Measurements from ENCODE around the gene CD4. TPM values are rescaled to one million over a fixed set of nuclear protein-coding genes. Genes with fewer than 3 reads are reported as not detected.

Gene CD4
- total RNA-seq, 1 experiment from 2014 or later: not detected

DNA sequence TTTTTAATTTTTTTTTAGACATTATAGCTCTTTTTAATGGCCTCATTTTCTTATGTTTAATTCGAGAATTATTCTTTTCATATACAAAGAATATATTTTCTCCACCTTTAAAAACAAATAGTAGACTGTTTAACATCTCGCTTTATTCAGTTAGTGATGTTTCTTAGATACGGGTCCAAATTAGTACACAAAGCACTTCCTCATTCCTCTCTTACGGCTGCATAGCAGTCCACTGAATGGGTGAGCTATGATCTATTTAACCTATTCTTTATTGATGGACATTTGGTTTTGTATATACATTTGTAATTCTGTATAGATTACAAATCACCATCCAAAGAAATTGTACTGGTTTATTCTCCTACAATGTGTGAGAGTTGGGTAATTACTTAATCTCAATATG lies 24.0 kb downstream of the CD4 start:
- no TSS peak for BruUV-seq (replicated peaks)
- no peaks in the 10 kb centered on the region for H3K4me1 Mint-ChIP-seq (ENCODE audit: insufficient read depth, unreplicated experiment)

DNA sequence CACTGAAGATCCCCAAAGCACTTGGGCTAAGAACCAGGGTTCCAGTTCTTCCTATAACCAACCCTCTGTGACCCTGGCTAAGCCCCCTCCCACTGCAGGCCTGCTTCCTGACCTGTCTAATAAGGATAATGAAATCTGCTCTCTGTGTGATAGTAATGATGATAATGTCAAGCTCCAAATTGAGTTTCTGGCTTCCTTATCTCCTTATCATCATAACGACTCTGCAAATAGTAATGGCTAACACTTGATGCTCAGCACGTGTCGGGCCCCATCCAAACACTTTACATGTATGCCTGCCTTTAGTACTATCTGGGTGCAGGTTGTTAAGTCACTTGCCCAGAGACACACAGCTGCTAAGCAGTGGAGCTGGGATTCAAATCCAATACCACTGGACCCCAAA lies 27.3 kb downstream of the CD4 start:
- Mint-ChIP-seq H3K27me3 (ENCODE audit: insufficient read depth, unreplicated experiment) (peaks cover 39% of the 10 kb centered on the region), H3K27ac (ENCODE audit: low read depth, unreplicated experiment) (no peak overlapping the region), H3K4me3 (ENCODE audit: unreplicated experiment) (no peak overlapping the region), H3K9me3 (ENCODE audit: unreplicated experiment) (no peaks in the 10 kb centered on the region), H3K36me3 (ENCODE audit: insufficient read depth, unreplicated experiment) (no peaks in the 10 kb centered on the region), H3K4me1 (ENCODE audit: insufficient read depth, unreplicated experiment) (no peaks in the 10 kb centered on the region)
- intact Hi-C loops (cut with micrococcal nuclease): no loop called here
- TF ChIP-seq, protein P1, sequence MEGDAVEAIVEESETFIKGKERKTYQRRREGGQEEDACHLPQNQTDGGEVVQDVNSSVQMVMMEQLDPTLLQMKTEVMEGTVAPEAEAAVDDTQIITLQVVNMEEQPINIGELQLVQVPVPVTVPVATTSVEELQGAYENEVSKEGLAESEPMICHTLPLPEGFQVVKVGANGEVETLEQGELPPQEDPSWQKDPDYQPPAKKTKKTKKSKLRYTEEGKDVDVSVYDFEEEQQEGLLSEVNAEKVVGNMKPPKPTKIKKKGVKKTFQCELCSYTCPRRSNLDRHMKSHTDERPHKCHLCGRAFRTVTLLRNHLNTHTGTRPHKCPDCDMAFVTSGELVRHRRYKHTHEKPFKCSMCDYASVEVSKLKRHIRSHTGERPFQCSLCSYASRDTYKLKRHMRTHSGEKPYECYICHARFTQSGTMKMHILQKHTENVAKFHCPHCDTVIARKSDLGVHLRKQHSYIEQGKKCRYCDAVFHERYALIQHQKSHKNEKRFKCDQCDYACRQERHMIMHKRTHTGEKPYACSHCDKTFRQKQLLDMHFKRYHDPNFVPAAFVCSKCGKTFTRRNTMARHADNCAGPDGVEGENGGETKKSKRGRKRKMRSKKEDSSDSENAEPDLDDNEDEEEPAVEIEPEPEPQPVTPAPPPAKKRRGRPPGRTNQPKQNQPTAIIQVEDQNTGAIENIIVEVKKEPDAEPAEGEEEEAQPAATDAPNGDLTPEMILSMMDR (IDR thresholded peaks at IDR 0.05; ENCODE audit: unreplicated experiment): no peak
- no peak for DNase-seq (ENCODE audit: unreplicated experiment)
- POLR2A ChIA-PET: interaction anchor here (0.6 kb wide), 1 partner anchor 249 kb away, joined by 3 read pairs; the partner anchor contains the start of gene NOP2
- CTCF ChIA-PET: interaction anchor here (1.6 to 1.7 kb wide), 2 partner anchors 9 to 63 kb away, joined by 7 to 8 read pairs; partner anchors contain the start of gene MLF2
- no TSS peak for BruUV-seq (replicated peaks)

More for the DNA sequence above, 24.0 kb downstream of the CD4 start:
- no peaks in the 10 kb centered on the region for H3K36me3 Mint-ChIP-seq (ENCODE audit: insufficient read depth, unreplicated experiment)
- peaks cover 47% of the 10 kb centered on the region for H3K27me3 Mint-ChIP-seq (ENCODE audit: insufficient read depth, unreplicated experiment)
- H3K9me3 Mint-ChIP-seq (ENCODE audit: unreplicated experiment): no peaks in the 10 kb centered on the region
- no peak overlapping the region for H3K4me3 Mint-ChIP-seq (ENCODE audit: unreplicated experiment)
- ChIA-PET POLR2A (interaction anchor here (0.7 to 2.5 kb wide), 4 partner anchors 11 to 429 kb away, joined by 3 to 9 read pairs (median 6); partner anchors contain the start of genes CDCA3 and MLF2), CTCF (interaction anchor here (1.0 to 1.9 kb wide), 2 partner anchors 11 to 60 kb away, joined by 3 to 9 read pairs; partner anchors contain the start of gene MLF2)
- DNase-seq (ENCODE audit: unreplicated experiment): no peak
- intact Hi-C loops (cut with micrococcal nuclease): no loop called here
- no peak overlapping the region for H3K27ac Mint-ChIP-seq (ENCODE audit: low read depth, unreplicated experiment)
- TF ChIP-seq, protein P1 (IDR thresholded peaks at IDR 0.05; ENCODE audit: unreplicated experiment): no peak

DNA sequence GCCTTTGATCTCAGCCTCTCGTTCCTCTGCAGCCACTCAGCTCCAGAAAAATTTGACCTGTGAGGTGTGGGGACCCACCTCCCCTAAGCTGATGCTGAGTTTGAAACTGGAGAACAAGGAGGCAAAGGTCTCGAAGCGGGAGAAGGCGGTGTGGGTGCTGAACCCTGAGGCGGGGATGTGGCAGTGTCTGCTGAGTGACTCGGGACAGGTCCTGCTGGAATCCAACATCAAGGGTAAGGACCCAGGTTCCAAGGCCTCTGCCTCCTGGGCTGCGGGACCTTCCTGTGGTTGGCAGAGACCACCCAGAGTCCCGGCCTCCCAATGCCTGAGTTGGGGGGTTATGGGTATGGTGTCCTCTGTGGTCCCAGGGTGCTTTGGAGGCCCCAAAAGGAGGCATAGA lies 27.8 kb downstream of the CD4 start:
- no peaks in the 10 kb centered on the region for H3K36me3 Mint-ChIP-seq (ENCODE audit: insufficient read depth, unreplicated experiment)
- H3K27me3 Mint-ChIP-seq (ENCODE audit: insufficient read depth, unreplicated experiment): peaks cover 44% of the 10 kb centered on the region
- no peak overlapping the region for H3K27ac Mint-ChIP-seq (ENCODE audit: low read depth, unreplicated experiment)
- TF ChIP-seq, protein P1 (IDR thresholded peaks at IDR 0.05; ENCODE audit: unreplicated experiment): no peak
- no peaks in the 10 kb centered on the region for H3K4me1 Mint-ChIP-seq (ENCODE audit: insufficient read depth, unreplicated experiment)
- BruUV-seq (replicated peaks): no TSS peak
- no peak for DNase-seq (ENCODE audit: unreplicated experiment)
- CTCF ChIA-PET: interaction anchor here (1.6 to 1.7 kb wide), 2 partner anchors 9 to 64 kb away, joined by 7 to 8 read pairs; partner anchors contain the start of gene MLF2
- H3K4me3 Mint-ChIP-seq (ENCODE audit: unreplicated experiment): no peak overlapping the region
- intact Hi-C loops (cut with micrococcal nuclease): no loop called here
- POLR2A ChIA-PET: interaction anchor here (0.6 kb wide), 1 partner anchor 249 kb away, joined by 3 read pairs; the partner anchor contains the start of gene NOP2
- no peaks in the 10 kb centered on the region for H3K9me3 Mint-ChIP-seq (ENCODE audit: unreplicated experiment)

DNA sequence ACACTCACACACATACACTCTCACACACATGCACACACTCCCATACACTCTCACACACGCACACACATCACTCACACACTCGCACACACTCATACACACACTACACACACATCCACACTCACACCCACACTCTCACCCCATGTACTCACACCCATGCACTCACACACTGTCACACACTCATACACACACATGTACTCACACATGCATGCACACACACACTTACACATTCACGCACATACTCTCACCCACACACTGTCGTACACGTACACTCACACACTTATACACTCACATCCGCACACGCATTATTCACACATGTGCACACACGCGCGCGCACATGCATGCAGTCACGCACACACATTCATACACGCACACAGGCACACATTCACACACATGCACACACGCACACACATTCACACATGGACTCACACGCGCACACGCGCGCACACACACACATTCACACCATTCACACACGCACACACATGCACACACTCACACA lies 28.4 kb downstream of the CD4 start:
- DNase-seq (ENCODE audit: unreplicated experiment): no peak
- no peaks in the 10 kb centered on the region for H3K4me1 Mint-ChIP-seq (ENCODE audit: insufficient read depth, unreplicated experiment)
- intact Hi-C loops (cut with micrococcal nuclease): no loop called here
- TF ChIP-seq, protein P1 (IDR thresholded peaks at IDR 0.05; ENCODE audit: unreplicated experiment): no peak
- no TSS peak for BruUV-seq (replicated peaks)
- ChIA-PET CTCF (no interaction called here), POLR2A (interaction anchor here (0.6 kb wide), 1 partner anchor 128 kb away, joined by 3 read pairs; the partner anchor contains the start of gene ZNF384)
- no peak overlapping the region for H3K27ac Mint-ChIP-seq (ENCODE audit: low read depth, unreplicated experiment)
- no peak overlapping the region for H3K4me3 Mint-ChIP-seq (ENCODE audit: unreplicated experiment)
- peaks cover 50% of the 10 kb centered on the region for H3K27me3 Mint-ChIP-seq (ENCODE audit: insufficient read depth, unreplicated experiment)
- H3K36me3 Mint-ChIP-seq (ENCODE audit: insufficient read depth, unreplicated experiment): no peaks in the 10 kb centered on the region
- no peaks in the 10 kb centered on the region for H3K9me3 Mint-ChIP-seq (ENCODE audit: unreplicated experiment)
